OCI-LY7 (cell line): Measurements from ENCODE around the gene SLC25A22.

Experiments used
- CTCF ChIP-seq: fragments of 200-600 bp; sonication (generic); conservative IDR thresholded peaks from 2 replicates; pipeline ENCODE4 v1.5.1; 2014; ENCODE audit warnings: mild to moderate bottlenecking, antibody characterized with exemption, low read length, moderate library complexity, mixed read lengths
- EZH2phosphoT487 ChIP-seq: fragments of 200-600 bp; sonication (generic); IDR thresholded peaks from 2 replicates; pipeline ENCODE4 v1.6.1; 2018; ENCODE audit warnings: low read depth, borderline replicate concordance, mild to moderate bottlenecking, mixed run types, antibody characterized with exemption, low read length, moderate library complexity, mixed read lengths

DNA sequence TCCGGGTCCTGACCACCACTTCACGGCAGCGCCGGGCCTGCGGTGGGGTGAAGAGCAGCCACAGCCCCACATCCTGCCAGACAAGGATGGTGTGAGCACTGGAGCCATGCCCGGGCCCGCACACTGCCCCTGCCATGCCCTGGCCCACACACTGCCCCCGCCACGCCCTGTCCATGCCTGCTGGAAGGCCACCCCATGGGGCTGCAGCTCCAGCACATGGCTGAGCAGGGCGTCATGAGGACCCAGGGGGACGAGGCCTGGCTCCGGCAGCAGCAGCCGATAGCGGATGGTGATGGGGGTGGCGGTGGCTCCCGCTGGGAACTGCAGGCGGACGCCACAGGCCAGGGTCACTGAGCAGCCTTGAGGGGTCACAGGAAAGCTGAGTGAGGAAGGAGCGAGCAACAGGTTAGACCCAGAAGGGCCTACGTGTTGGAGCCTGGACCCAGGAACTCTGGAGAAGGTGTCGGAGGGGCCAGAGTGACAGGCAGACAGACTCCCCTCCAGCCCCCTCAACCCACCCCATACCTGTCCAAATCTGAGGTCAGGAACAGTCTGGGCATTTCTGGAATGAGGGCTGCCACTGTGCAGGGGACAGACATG, 4.0 kb upstream of the SLC25A22 start:
- TF ChIP-seq CTCF: no peak
- no peak for TF ChIP-seq EZH2phosphoT487
